HEK293 (cell line): ENCODE results near the gene ELAC1.

Experiments used
- GLIS2 ChIP-seq: fragments of 450-650 bp; formaldehyde crosslinking; IDR thresholded peaks from 2 replicates; pipeline ENCODE4 v1.5.1; 2016; ENCODE audit warnings: missing biosample characterization, missing genetic modification characterization
- KLF10 ChIP-seq: fragments of 450-650 bp; IDR thresholded peaks from 2 replicates; pipeline ENCODE4 v1.5.1; 2018; ENCODE audit warnings: missing biosample characterization, mild to moderate bottlenecking, missing genetic modification characterization
- KLF16 ChIP-seq: fragments of 450-650 bp; formaldehyde crosslinking; IDR thresholded peaks from 2 replicates; pipeline ENCODE4 v1.5.1; 2017; ENCODE audit warnings: missing biosample characterization, missing genetic modification characterization
- MZF1 ChIP-seq: fragments of 450-650 bp; formaldehyde crosslinking; IDR thresholded peaks from 2 replicates; pipeline ENCODE4 v1.5.1; 2017; ENCODE audit warnings: missing biosample characterization, missing genetic modification characterization, borderline replicate concordance
- ZFP41 ChIP-seq: fragments of 450-650 bp; formaldehyde crosslinking; IDR thresholded peaks from 2 replicates; pipeline ENCODE4 v1.5.1; 2016; ENCODE audit warnings: missing biosample characterization, missing genetic modification characterization, borderline replicate concordance
- ZNF169 ChIP-seq: fragments of 450-650 bp; formaldehyde crosslinking; IDR thresholded peaks from 2 replicates; pipeline ENCODE4 v1.5.1; 2016; ENCODE audit warnings: missing biosample characterization, missing genetic modification characterization
- ZNF174 ChIP-seq: fragments of 450-650 bp; formaldehyde crosslinking; IDR thresholded peaks from 2 replicates; pipeline ENCODE4 v1.5.0; 2017; ENCODE audit warnings: missing biosample characterization, mild to moderate bottlenecking, missing genetic modification characterization
- ZNF548 ChIP-seq: fragments of 450-650 bp; formaldehyde crosslinking; IDR thresholded peaks from 2 replicates; pipeline ENCODE4 v1.5.1; 2016; ENCODE audit warnings: missing biosample characterization, missing genetic modification characterization
- ZNF747 ChIP-seq: fragments of 450-650 bp; formaldehyde crosslinking; IDR thresholded peaks from 2 replicates; pipeline ENCODE4 v1.5.1; 2016; ENCODE audit warnings: missing biosample characterization, missing genetic modification characterization
- ZNF830 ChIP-seq: fragments of 450-650 bp; IDR thresholded peaks from 2 replicates; pipeline ENCODE4 v1.5.0; 2018; ENCODE audit warnings: missing biosample characterization, missing genetic modification characterization, low read depth, mild to moderate bottlenecking, moderate library complexity
- TF ChIP-seq, protein P1 (sequence below): fragments of 450-650 bp; formaldehyde crosslinking; IDR thresholded peaks from 2 replicates; pipeline ENCODE4 v1.5.1; 2017; ENCODE audit warnings: missing biosample characterization, missing genetic modification characterization
- TF ChIP-seq, protein P2 (sequence below): fragments of 450-650 bp; formaldehyde crosslinking; IDR thresholded peaks from 2 replicates; pipeline ENCODE4 v1.5.1; 2016; ENCODE audit warnings: missing biosample characterization, missing genetic modification characterization
- TF ChIP-seq, protein P3 (sequence below): fragments of 450-650 bp; formaldehyde crosslinking; IDR thresholded peaks from 2 replicates; pipeline ENCODE4 v1.5.1; 2016; ENCODE audit warnings: missing biosample characterization, missing genetic modification characterization, low read depth
- TF ChIP-seq, protein P4 (sequence below): fragments of 450-650 bp; formaldehyde crosslinking; IDR thresholded peaks from 2 replicates; pipeline ENCODE4 v1.5.1; 2016; ENCODE audit warnings: missing biosample characterization, missing genetic modification characterization
- TF ChIP-seq, protein P5 (sequence below): fragments of 450-650 bp; formaldehyde crosslinking; IDR thresholded peaks from 2 replicates; pipeline ENCODE4 v1.5.1; 2017; ENCODE audit warnings: missing biosample characterization, missing genetic modification characterization
- TF ChIP-seq, protein P6 (sequence below): fragments of 450-650 bp; formaldehyde crosslinking; IDR thresholded peaks from 2 replicates; pipeline ENCODE4 v1.5.1; 2016; ENCODE audit warnings: missing biosample characterization, missing genetic modification characterization
- TF ChIP-seq, protein P7 (sequence below): fragments of 450-650 bp; formaldehyde crosslinking; IDR thresholded peaks from 2 replicates; pipeline ENCODE4 v1.5.1; 2016; ENCODE audit warnings: missing biosample characterization, missing genetic modification characterization
- TF ChIP-seq, protein P8 (sequence below): fragments of 450-650 bp; formaldehyde crosslinking; IDR thresholded peaks from 2 replicates; pipeline ENCODE4 v1.5.1; 2016; ENCODE audit warnings: missing biosample characterization, missing genetic modification characterization, low read depth
- TF ChIP-seq, protein P9 (sequence below): fragments of 450-650 bp; formaldehyde crosslinking; IDR thresholded peaks from 2 replicates; pipeline ENCODE4 v1.5.1; 2016; ENCODE audit warnings: missing biosample characterization, missing genetic modification characterization

Gene ELAC1

DNA sequence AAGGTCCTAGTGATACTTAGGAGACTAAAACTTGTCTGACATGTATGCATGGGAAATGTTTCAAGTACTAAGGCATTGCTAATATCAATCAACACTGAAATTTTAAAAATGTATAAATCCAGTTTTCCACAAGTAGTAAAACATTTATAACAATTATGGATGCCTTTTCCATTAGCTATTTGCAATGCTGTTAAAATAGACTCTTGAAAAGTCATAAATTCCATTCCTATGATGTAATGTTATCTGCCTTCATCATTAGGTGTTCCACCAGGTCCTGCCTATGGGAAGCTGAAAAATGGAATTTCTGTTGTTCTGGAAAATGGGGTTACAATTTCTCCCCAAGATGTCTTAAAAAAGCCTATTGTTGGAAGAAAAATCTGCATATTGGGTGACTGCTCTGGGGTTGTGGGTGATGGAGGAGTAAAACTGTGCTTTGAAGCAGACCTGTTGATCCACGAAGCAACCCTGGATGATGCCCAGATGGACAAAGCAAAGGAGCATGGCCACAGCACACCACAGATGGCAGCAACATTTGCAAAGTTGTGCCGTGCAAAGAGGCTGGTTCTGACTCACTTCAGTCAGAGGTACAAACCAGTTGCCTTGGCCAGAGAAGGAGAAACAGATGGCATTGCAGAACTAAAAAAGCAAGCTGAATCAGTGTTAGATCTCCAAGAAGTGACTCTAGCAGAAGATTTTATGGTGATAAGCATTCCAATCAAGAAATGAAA, 18.7 kb downstream of the ELAC1 start (continued):
- TF ChIP-seq, protein P1, sequence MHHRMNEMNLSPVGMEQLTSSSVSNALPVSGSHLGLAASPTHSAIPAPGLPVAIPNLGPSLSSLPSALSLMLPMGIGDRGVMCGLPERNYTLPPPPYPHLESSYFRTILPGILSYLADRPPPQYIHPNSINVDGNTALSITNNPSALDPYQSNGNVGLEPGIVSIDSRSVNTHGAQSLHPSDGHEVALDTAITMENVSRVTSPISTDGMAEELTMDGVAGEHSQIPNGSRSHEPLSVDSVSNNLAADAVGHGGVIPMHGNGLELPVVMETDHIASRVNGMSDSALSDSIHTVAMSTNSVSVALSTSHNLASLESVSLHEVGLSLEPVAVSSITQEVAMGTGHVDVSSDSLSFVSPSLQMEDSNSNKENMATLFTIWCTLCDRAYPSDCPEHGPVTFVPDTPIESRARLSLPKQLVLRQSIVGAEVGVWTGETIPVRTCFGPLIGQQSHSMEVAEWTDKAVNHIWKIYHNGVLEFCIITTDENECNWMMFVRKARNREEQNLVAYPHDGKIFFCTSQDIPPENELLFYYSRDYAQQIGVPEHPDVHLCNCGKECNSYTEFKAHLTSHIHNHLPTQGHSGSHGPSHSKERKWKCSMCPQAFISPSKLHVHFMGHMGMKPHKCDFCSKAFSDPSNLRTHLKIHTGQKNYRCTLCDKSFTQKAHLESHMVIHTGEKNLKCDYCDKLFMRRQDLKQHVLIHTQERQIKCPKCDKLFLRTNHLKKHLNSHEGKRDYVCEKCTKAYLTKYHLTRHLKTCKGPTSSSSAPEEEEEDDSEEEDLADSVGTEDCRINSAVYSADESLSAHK, result no peak
- TF ChIP-seq, protein P2, sequence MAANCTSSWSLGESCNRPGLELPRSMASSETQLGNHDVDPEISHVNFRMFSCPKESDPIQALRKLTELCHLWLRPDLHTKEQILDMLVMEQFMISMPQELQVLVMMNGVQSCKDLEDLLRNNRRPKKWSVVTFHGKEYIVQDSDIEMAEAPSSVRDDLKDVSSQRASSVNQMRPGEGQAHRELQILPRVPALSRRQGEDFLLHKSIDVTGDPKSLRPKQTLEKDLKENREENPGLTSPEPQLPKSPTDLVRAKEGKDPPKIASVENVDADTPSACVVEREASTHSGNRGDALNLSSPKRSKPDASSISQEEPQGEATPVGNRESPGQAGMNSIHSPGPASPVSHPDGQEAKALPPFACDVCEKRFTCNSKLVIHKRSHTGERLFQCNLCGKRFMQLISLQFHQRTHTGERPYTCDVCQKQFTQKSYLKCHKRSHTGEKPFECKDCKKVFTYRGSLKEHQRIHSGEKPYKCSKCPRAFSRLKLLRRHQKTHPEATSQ (tag by site-specific recombination), result no peak
- TF ChIP-seq KLF16 (tag by site-specific recombination) (no peak), ZNF830 (tag by site-specific recombination) (no peak), ZNF548 (tag by site-specific recombination) (no peak), ZNF174 (tag by site-specific recombination) (no peak), ZNF169 (tag by site-specific recombination) (no peak), ZFP41 (tag by site-specific recombination) (no peak), KLF10 (tag by site-specific recombination) (no peak), GLIS2 (no peak), MZF1 (tag by site-specific recombination) (no peak), ZNF747 (no peak)
- TF ChIP-seq, protein P3, sequence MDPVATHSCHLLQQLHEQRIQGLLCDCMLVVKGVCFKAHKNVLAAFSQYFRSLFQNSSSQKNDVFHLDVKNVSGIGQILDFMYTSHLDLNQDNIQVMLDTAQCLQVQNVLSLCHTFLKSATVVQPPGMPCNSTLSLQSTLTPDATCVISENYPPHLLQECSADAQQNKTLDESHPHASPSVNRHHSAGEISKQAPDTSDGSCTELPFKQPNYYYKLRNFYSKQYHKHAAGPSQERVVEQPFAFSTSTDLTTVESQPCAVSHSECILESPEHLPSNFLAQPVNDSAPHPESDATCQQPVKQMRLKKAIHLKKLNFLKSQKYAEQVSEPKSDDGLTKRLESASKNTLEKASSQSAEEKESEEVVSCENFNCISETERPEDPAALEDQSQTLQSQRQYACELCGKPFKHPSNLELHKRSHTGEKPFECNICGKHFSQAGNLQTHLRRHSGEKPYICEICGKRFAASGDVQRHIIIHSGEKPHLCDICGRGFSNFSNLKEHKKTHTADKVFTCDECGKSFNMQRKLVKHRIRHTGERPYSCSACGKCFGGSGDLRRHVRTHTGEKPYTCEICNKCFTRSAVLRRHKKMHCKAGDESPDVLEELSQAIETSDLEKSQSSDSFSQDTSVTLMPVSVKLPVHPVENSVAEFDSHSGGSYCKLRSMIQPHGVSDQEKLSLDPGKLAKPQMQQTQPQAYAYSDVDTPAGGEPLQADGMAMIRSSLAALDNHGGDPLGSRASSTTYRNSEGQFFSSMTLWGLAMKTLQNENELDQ (tag by site-specific recombination), result no peak
- TF ChIP-seq, protein P4, sequence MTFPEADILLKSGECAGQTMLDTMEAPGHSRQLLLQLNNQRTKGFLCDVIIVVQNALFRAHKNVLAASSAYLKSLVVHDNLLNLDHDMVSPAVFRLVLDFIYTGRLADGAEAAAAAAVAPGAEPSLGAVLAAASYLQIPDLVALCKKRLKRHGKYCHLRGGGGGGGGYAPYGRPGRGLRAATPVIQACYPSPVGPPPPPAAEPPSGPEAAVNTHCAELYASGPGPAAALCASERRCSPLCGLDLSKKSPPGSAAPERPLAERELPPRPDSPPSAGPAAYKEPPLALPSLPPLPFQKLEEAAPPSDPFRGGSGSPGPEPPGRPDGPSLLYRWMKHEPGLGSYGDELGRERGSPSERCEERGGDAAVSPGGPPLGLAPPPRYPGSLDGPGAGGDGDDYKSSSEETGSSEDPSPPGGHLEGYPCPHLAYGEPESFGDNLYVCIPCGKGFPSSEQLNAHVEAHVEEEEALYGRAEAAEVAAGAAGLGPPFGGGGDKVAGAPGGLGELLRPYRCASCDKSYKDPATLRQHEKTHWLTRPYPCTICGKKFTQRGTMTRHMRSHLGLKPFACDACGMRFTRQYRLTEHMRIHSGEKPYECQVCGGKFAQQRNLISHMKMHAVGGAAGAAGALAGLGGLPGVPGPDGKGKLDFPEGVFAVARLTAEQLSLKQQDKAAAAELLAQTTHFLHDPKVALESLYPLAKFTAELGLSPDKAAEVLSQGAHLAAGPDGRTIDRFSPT (tag by site-specific recombination), result 0 out of 2 replicates have a peak, but pooled peaks have one; percentile 10
- TF ChIP-seq, protein P5, sequence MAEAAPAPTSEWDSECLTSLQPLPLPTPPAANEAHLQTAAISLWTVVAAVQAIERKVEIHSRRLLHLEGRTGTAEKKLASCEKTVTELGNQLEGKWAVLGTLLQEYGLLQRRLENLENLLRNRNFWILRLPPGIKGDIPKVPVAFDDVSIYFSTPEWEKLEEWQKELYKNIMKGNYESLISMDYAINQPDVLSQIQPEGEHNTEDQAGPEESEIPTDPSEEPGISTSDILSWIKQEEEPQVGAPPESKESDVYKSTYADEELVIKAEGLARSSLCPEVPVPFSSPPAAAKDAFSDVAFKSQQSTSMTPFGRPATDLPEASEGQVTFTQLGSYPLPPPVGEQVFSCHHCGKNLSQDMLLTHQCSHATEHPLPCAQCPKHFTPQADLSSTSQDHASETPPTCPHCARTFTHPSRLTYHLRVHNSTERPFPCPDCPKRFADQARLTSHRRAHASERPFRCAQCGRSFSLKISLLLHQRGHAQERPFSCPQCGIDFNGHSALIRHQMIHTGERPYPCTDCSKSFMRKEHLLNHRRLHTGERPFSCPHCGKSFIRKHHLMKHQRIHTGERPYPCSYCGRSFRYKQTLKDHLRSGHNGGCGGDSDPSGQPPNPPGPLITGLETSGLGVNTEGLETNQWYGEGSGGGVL (tag by site-specific recombination), result no peak
- TF ChIP-seq, protein P6, sequence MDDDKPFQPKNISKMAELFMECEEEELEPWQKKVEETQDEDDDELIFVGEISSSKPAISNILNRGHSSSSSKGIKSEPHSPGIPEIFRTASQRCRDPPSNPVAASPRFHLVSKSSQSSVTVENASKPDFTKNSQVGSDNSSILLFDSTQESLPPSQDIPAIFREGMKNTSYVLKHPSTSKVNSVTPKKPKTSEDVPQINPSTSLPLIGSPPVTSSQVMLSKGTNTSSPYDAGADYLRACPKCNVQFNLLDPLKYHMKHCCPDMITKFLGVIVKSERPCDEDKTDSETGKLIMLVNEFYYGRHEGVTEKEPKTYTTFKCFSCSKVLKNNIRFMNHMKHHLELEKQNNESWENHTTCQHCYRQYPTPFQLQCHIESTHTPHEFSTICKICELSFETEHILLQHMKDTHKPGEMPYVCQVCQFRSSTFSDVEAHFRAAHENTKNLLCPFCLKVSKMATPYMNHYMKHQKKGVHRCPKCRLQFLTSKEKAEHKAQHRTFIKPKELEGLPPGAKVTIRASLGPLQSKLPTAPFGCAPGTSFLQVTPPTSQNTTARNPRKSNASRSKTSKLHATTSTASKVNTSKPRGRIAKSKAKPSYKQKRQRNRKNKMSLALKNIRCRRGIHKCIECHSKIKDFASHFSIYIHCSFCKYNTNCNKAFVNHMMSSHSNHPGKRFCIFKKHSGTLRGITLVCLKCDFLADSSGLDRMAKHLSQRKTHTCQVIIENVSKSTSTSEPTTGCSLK (tag by site-specific recombination), result no peak
- TF ChIP-seq, protein P7, sequence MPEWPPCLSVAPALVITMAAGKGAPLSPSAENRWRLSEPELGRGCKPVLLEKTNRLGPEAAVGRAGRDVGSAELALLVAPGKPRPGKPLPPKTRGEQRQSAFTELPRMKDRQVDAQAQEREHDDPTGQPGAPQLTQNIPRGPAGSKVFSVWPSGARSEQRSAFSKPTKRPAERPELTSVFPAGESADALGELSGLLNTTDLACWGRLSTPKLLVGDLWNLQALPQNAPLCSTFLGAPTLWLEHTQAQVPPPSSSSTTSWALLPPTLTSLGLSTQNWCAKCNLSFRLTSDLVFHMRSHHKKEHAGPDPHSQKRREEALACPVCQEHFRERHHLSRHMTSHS (tag by site-specific recombination), result no peak
- TF ChIP-seq, protein P8, sequence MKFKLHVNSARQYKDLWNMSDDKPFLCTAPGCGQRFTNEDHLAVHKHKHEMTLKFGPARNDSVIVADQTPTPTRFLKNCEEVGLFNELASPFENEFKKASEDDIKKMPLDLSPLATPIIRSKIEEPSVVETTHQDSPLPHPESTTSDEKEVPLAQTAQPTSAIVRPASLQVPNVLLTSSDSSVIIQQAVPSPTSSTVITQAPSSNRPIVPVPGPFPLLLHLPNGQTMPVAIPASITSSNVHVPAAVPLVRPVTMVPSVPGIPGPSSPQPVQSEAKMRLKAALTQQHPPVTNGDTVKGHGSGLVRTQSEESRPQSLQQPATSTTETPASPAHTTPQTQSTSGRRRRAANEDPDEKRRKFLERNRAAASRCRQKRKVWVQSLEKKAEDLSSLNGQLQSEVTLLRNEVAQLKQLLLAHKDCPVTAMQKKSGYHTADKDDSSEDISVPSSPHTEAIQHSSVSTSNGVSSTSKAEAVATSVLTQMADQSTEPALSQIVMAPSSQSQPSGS, result peak; percentile 56; the same call in 1 of the 2 replicates
- TF ChIP-seq, protein P9, sequence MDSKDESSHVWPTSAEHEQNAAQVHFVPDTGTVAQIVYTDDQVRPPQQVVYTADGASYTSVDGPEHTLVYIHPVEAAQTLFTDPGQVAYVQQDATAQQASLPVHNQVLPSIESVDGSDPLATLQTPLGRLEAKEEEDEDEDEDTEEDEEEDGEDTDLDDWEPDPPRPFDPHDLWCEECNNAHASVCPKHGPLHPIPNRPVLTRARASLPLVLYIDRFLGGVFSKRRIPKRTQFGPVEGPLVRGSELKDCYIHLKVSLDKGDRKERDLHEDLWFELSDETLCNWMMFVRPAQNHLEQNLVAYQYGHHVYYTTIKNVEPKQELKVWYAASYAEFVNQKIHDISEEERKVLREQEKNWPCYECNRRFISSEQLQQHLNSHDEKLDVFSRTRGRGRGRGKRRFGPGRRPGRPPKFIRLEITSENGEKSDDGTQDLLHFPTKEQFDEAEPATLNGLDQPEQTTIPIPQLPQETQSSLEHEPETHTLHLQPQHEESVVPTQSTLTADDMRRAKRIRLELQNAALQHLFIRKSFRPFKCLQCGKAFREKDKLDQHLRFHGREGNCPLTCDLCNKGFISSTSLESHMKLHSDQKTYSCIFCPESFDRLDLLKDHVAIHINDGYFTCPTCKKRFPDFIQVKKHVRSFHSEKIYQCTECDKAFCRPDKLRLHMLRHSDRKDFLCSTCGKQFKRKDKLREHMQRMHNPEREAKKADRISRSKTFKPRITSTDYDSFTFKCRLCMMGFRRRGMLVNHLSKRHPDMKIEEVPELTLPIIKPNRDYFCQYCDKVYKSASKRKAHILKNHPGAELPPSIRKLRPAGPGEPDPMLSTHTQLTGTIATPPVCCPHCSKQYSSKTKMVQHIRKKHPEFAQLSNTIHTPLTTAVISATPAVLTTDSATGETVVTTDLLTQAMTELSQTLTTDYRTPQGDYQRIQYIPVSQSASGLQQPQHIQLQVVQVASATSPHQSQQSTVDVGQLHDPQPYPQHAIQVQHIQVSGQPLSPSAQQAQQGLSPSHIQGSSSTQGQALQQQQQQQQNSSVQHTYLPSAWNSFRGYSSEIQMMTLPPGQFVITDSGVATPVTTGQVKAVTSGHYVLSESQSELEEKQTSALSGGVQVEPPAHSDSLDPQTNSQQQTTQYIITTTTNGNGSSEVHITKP, result no peak
